Parathyroid adenoma (tissue), 2 donors: ENCODE results near the gene TCF3.

Source experiments
- H2AFZ ChIP-seq: fragments of 300-600 bp; sonication (generic); one replicate; pipeline ENCODE4 v1.7.0; 2017; ENCODE audit warnings: antibody characterized with exemption, mild to moderate bottlenecking
- H3K27ac ChIP-seq: fragments of 300-600 bp; sonication (generic); one replicate; pipeline ENCODE4 v1.7.0; 2017
- H3K27me3 ChIP-seq: fragments of 300-600 bp; sonication (generic); one replicate; pipeline ENCODE4 v1.7.0; 2017; ENCODE audit warnings: low read length; ENCODE audit not compliant: control insufficient read depth, insufficient read depth
- H3K36me3 ChIP-seq: fragments of 300-600 bp; sonication (generic); one replicate; pipeline ENCODE4 v1.7.0; 2017; ENCODE audit warnings: low read length; ENCODE audit not compliant: control insufficient read depth, insufficient read depth
- H3K4me1 ChIP-seq: fragments of 300-600 bp; sonication (generic); one replicate; pipeline ENCODE4 v1.7.0; 2017; ENCODE audit warnings: control low read depth
- H3K4me2 ChIP-seq: fragments of 300-600 bp; sonication (generic); one replicate; pipeline ENCODE4 v1.7.0; 2017; ENCODE audit warnings: low read length
- H3K4me3 ChIP-seq: fragments of 300-600 bp; sonication (generic); one replicate; pipeline ENCODE4 v1.7.0; 2017; ENCODE audit warnings: low read depth, low read length
- H3K79me2 ChIP-seq: fragments of 300-600 bp; sonication (generic); one replicate; pipeline ENCODE4 v1.7.0; 2017; ENCODE audit warnings: control low read depth
- H3K9ac ChIP-seq: fragments of 300-600 bp; sonication (generic); one replicate; pipeline ENCODE4 v1.7.0; 2017; ENCODE audit warnings: mild to moderate bottlenecking
- H3K9me3 ChIP-seq: fragments of 300-600 bp; sonication (generic); one replicate; pipeline ENCODE4 v1.7.0; 2017; ENCODE audit warnings: low read length; ENCODE audit not compliant: control insufficient read depth
- TF ChIP-seq, protein P1 (sequence below): fragments of 300-600 bp; sonication (generic); IDR thresholded peaks from one replicate; pipeline ENCODE4 v1.7.0; 2017; ENCODE audit warnings: antibody characterized with exemption, mild to moderate bottlenecking
- donor health status: primary hyperparathyroidism.

The TCF3 gene

DNA sequence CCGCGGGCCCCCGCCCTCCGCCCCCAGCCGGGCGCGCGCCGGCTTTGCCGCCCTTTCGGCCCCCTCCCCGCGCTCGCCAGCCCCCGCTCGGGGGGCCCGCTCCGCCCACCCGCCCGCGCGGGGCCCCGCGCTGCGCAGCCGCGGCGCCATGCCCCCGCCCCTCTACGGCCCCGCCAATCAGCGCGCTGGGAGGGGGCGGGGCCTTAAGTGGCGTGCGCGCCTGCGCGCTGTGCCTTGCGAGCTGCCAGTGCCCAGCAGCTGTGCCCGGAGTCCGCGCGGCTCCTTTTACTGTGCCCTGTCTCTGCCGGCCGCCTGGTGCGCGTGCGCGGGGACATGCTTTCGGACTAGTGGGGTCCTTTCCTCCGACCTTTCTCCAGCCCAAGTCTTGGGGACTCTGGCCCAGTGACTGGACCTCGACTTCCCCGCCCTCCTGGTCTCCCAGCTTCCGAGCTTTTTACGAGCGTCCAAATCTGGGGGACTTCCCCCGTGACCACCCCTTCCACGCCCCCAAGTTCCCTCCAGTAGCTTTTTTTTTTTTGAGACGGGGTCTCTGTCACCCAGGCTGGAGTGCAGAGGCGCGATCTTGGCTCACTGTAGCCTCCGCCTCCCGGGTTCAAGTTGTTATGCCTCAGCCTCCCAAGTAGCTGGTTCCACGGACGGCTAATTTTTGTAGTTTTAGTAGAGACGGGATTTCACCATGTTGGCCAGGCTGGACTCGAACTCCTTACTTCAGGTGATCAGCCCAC lies 59.5 kb downstream of the TCF3 start, which contains the start of gene MBD3:
TSS of gene MBD3 (minus strand) at position 111 of the 746 bp plus-strand sequence. CDS start 234 bp downstream, outside the sequence.
- Histone ChIP-seq H3K9ac (peak within 1 kb of the TSS; percentile 61), H3K79me2 (peaks cover 17% of the 10 kb centered on the region), H3K9me3 (no peaks in the 10 kb centered on the region), H3K36me3 (no peaks in the 10 kb centered on the region), H3K4me1 (no peaks in the 10 kb centered on the region), H2AFZ (peak within 1 kb of the TSS; percentile 74), H3K4me3 (peak within 1 kb of the TSS; percentile 79), H3K27ac (peak within 1 kb of the TSS; percentile 39), H3K4me2 (peak within 1 kb of the TSS; percentile 97), H3K27me3 (no peaks in the 10 kb centered on the region)
- TF ChIP-seq, protein P1, sequence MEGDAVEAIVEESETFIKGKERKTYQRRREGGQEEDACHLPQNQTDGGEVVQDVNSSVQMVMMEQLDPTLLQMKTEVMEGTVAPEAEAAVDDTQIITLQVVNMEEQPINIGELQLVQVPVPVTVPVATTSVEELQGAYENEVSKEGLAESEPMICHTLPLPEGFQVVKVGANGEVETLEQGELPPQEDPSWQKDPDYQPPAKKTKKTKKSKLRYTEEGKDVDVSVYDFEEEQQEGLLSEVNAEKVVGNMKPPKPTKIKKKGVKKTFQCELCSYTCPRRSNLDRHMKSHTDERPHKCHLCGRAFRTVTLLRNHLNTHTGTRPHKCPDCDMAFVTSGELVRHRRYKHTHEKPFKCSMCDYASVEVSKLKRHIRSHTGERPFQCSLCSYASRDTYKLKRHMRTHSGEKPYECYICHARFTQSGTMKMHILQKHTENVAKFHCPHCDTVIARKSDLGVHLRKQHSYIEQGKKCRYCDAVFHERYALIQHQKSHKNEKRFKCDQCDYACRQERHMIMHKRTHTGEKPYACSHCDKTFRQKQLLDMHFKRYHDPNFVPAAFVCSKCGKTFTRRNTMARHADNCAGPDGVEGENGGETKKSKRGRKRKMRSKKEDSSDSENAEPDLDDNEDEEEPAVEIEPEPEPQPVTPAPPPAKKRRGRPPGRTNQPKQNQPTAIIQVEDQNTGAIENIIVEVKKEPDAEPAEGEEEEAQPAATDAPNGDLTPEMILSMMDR = no peak

DNA sequence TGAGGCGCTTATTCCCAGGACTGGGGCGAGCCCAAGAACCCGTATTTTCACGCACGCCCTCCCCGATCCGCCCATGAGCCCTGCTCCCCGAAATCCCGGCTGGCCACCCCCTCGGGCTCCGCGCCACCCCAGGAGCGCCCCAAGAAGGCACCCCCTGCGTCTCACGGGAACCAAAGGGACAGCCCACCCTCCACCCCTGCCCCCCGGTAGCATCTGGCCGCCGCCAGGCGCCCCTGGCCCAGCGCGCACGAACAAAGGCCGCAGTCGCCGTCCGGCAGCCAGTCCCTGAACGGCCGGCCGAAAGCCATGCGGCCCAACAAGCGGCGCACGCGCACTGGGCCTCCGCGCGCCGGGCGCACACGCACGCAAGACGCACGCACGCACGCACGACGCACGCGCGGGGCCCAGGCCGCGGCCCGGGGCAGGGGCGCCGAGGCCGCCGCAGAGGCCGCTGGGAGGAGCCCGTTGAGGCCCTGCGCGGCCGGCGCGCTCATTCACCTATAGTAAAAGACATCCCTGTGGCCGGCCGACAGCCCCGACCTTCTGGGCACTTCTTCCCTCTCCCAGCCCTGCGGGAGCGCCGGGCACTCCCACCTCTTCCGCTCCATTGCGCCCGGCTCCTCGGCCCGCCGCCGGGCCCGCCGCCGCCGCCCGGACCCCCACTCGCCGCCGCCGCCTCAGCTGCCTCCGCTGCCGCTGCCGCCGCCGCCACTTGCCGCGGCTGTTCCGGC lies 60.2 kb downstream of the TCF3 start:
- TF ChIP-seq, protein P1 = no peak

DNA sequence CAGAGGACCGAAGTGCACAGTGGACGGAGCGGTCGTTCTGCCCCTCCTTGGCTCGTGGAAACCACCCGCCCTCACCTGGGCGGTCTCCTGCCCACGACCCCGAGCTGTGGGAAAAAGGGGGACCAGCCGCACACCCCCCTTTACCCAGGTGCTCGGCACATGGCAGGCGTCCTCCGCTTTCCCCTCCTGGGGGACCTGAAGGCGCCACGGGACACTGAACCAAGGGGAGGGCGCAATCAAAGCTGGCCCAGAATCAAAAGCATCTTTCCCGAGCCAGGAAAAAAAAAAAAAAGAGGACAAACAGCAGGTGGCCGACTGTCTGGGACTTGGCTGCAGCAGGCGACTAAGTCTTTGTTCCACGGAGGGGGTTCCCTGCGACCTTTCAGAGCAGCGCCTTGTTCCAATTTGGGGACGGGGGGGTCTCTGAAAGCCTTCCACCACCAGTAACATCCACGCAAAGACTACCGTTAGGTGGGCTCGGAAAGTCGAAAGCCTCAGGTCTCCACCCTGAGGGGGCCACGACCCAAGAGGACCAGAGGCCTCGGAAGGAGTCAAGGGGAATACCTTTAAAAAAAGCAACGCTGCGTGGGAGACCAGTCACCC lies 60.9 kb downstream of the TCF3 start:
- Histone ChIP-seq H3K9me3 (no peaks in the 10 kb centered on the region), H3K79me2 (peaks cover 30% of the 10 kb centered on the region), H3K36me3 (no peaks in the 10 kb centered on the region), H3K27ac (peak overlapping the region; percentile 39), H3K4me3 (peak overlapping the region; percentile 79), H3K4me2 (peak overlapping the region; percentile 93), H2AFZ (peak overlapping the region; percentile 70), H3K4me1 (no peaks in the 10 kb centered on the region), H3K9ac (no peak overlapping the region), H3K27me3 (no peaks in the 10 kb centered on the region)
- TF ChIP-seq, protein P1 = no peak

More for the DNA sequence above, 60.2 kb downstream of the TCF3 start:
- Histone ChIP-seq H2AFZ (peak overlapping the region; percentile 70), H3K27ac (peak overlapping the region; percentile 39), H3K9ac (peak overlapping the region; percentile 61), H3K79me2 (peaks cover 24% of the 10 kb centered on the region), H3K27me3 (no peaks in the 10 kb centered on the region), H3K36me3 (no peaks in the 10 kb centered on the region), H3K4me1 (no peaks in the 10 kb centered on the region), H3K4me2 (peak overlapping the region; percentile 93), H3K9me3 (no peaks in the 10 kb centered on the region), H3K4me3 (peak overlapping the region; percentile 79)

DNA sequence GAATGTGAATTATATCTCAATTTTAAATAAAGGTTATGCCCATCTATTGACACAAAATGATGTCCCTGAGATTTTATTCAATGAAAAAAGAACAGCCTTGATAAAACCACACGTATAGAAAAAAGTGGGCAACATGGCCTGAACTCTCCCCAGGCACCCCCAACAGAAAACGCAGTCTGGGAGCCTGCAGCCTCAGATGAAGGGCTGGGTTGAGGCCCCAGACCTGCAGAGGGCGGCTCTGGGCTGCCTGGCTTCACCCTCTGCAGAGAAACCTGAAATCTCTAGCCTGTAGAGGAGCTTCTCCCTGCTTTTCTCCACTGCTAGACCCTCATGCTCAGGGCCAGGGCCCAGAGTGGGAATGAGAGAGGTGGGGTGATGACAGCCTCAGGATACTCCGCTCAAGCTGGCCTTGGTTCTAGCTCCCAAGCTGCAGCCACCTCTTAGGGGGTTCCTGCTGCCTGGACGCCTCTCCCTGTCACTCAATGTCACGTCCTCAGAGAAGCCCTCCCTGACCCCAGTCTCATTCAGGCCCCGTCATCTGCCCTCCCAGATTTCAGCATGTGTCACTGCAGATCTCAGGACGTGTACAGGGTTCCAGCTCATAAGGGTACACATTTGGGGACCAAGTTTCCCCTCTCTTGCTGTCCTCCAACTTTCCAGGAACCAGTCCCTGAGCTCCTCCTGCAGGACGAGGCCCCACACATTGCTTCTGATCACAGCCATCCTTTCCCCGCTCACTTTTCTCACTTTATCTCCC lies 61.6 kb downstream of the TCF3 start:
- Histone ChIP-seq H3K27me3 (no peaks in the 10 kb centered on the region), H3K27ac (no peak overlapping the region), H3K9me3 (no peaks in the 10 kb centered on the region), H3K4me3 (no peak overlapping the region), H3K36me3 (no peaks in the 10 kb centered on the region), H3K9ac (no peak overlapping the region), H3K4me1 (no peaks in the 10 kb centered on the region), H2AFZ (no peak overlapping the region), H3K79me2 (peaks cover 37% of the 10 kb centered on the region), H3K4me2 (peak overlapping the region; percentile 93)
- TF ChIP-seq, protein P1 = no peak
